Left forelimb (tissue), 1 donor: Measurements from ENCODE around the gene ERICH6.

ENCODE experiments used
- DNase-seq: peaks from one replicate; pipeline ENCODE4 v3.0.0-alpha.2; 2018; ENCODE audit warnings: low spot score

ERICH6 gene

DNA sequence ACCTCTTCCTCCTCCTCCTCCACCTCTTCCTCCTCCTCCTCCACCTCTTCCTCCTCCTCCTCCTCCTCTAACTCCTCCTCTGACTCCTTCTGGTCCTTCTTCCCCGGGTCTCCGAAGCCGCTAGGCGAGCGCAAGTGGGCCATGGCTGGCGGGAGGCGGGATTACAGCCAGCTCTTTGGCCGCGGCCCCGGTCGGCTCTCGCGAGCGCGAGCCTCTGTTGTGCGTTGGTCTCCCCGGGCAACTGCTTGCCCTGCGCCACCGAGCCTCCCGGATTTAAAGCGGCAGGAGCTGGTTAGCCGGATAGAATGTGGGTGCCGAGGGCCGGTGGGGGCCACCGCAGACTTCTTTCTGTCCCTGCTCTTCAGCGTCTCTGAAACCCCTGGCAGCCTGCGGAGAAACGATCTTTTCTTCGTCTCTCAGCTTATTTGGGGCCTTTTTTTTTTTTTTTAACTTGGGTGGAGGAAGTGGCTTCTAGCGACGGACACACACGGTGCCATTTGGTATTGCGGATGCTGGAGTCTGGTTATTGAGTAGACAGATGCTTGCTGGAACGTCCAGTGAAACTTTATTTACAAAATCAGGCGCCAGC, at the start of gene ERICH6:
TSS of gene ERICH6 (minus strand) at position 165 of the 589 bp plus-strand sequence. CDS start at position 143, 22 bp downstream.
- DNase-seq = peak; percentile 94

- no peak for DNase-seq
Observed at GRCh38 chr3:150751781-150752263, 48.1 kb upstream of the ERICH6 start.

- DNase-seq = no peak
Observed at GRCh38 chr3:150749255-150749654, 45.5 kb upstream of the ERICH6 start.

DNA sequence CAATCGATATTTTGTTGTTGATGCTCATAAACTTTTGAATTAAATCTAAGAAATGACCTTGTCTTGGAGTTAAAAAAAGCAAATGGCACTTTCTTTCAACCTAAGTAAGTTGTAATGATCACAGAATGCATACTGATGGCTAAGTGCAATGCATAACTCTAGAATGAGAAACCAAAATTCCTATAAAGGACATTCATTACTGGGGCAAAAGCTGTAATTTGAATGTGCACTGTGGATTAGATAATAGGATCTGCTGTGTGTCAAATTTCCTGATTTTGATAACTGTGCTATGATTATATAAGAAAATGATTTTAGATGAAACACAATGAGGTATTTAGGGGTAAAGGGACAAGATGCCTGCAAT, 44.9 kb upstream of the ERICH6 start:
- no peak for DNase-seq

- DNase-seq = no peak
Observed at GRCh38 chr3:150747886-150748683, 44.4 kb upstream of the ERICH6 start.

DNA sequence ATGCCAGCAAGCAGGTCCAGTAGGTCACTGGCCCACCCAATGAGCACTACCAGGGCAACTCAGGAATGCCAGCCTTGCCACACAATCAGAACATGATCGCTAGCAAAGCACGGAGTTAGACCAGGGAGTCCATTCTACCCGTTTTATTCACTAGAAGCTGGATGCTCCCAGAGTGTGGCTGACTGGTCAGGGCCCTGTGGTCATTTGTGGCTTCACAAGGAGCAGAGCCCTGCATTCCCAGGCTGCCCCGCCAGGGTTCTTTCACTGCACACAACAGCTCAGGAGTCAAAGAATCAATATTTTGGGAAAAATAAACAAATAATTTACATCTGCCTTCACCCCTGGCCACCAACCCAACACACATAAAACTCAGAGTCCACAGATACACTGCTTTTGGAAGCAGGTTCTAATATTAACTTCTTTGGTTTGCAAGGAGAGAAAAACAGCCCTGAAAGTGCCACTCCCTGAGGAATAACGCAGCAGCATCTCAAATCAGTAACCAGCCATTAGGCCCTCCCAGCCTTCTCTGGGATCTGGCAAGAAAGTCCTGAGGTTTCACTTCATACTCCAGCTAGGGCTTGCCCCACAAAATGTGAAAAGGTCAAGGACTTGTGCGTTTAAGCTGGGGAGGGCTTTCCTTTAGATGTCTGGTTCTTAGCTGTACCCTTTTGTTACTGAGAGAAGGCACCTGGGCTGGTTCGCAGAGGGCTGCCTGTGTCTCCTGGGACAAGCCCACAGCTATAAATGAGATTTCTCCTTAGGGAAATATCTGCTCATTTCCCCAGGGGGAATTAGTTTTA, 43.3 kb upstream of the ERICH6 start:
- DNase-seq = no peak

GRCh38 chr3:150745832-150746231, 42.1 kb upstream of the ERICH6 start:
- no peak for DNase-seq

GRCh38 chr3:150744919-150745211, 41.1 kb upstream of the ERICH6 start:
- DNase-seq = no peak

- DNase-seq = no peak
Observed at GRCh38 chr3:150744041-150744918, 40.6 kb upstream of the ERICH6 start.

DNA sequence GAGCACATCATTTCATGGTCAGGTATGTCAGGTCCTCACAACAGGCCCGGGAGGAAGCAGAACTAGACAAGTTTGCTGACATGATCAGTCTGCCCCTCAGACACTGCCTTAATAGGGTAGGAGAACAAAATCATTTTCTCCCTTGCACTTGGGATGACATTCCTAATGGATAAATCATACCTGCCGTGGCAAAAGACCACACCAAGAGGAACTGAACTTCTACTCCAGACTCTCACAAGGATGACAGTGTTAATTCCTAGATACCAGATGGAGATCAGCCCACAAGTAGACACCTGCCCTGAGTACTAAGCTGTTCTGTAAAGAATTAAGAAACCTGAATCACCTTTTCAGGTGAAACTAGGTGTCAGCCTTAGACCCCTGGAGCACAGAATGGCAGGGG, 39.8 kb upstream of the ERICH6 start:
- DNase-seq = no peak

- DNase-seq = no peak
Observed at GRCh38 chr3:150742679-150743078, 39.0 kb upstream of the ERICH6 start.

GRCh38 chr3:150742141-150742523, 38.4 kb upstream of the ERICH6 start:
- no peak for DNase-seq

DNA sequence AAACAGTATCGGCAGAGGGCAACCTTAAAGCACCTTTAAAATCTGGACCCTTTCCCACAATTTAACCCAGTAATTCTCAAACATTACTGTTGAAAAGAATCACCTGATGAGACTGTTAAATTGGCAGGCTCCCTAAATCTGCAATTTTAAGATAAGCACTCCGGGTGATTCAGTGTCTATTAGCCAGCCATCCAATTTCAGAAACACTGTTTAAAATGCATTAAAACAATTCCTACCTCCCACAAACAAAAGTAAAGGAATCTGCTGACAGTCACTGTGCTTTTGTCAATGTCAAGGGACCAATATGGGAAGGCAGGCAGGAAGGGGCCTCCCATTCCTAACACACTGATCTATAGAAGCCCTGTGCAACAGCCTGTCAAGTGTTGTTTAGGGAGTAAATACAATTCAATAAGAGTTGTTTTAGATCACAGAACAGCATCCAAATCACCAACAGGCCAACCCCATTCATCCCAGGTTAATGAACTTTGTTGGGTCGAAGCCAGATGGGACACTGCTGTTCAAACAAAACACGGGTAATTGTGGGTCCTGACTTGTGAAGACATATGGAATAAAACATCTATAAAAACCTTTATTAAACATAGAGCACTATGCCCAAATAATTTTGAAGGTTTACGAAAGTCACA, 37.9 kb upstream of the ERICH6 start:
- no peak for DNase-seq

GRCh38 chr3:150740733-150741496, 37.2 kb upstream of the ERICH6 start:
- DNase-seq = no peak

DNA sequence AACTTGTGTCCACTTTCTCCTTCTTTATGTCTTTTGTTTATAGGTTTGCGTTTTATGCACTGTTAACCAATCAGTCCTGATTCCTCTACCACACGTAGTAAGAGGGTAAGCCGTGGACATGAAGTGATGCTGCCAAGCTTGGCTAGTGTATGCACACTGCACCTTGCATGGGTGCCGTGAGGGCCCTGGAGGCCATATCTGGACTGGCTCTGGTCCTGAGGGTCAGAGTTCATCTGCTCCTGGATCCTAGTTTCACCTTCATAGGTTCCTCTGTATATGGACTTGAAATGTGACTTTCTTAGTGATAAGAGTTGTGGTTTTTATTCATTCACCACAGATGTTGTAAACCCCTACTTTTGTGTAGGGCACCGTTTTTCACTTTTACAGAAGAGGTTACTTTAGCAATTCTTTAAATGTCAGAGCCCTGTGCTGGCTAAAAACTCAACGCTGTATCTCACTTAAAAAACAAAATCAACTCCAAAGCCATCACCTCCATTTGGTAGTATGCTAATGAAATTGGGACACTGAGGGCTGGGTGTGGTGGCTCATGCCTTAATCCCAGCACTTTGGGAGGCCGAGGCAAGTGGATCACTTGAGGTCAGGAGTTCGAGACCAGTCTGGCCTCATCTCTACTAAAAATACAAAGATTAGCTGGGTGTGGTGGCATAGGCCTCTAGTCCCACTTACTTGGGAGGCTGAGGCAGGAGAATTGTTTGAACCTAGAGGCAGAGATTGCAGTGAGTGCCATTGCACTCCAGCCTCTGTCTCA, 36.3 kb upstream of the ERICH6 start:
- no peak for DNase-seq

DNA sequence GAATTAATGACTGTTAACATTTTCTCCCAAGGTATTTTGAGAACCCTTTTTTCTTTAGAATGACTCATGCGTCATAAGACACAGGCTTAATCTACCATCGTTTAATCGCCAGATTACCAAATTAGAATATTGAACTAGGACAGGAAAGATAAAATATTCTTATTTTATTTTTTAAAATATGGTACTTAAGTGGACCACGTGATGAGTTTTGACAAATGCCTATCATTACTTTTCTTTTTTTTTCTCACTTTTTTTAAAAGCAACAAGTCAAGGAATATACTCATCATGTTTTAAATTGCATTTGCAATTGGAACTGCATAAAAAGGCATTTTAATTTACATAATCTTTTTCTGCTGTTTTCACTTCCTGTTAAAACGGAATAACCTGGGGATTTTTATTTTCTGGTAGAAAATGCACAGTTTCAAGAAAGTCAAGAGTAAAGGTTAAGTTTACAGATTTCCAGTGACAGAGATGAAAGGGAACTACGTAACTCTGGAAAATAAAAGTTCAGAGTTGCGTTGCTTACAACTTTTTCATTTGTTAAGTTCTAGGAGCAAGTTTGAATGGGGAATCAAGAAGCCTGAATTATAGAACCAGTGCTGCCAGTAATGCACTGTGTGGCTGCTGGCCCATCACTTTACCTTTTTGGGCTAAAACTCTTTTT, 35.6 kb upstream of the ERICH6 start:
- DNase-seq = no peak

DNA sequence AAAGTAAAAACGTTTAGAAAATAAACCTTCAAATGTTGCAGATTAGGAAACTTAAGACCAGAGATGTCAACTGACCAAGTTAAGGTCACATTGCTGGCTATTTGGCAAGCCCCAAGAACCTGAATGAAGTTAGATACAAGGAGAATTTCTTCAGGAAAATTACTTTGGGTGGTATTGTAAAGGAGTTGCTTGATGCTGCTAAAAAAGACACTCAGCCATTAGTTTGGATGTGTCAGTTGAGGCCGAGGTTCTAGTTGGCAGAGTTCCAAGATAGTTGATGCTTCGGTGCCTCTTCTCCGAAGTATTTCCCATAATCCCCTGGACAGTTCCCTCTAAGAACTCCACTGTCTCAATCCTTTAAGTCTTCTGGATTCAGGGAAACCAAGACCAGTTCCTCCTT, 35.0 kb upstream of the ERICH6 start:
- no peak for DNase-seq

- DNase-seq = no peak
Observed at GRCh38 chr3:150737874-150738679, 34.4 kb upstream of the ERICH6 start.
